ENCODE measurements around the gene MCM3AP.

- TF ChIP-seq CTCF (IDR thresholded peaks at IDR 0.05; ENCODE audit: low read depth, low read length, missing input control) (no peak), RAD21 (IDR thresholded peaks at IDR 0.05) (no peak), TAF1 (conservative IDR thresholded peaks at IDR 0.05) (no peak), EGR1 (IDR thresholded peaks at IDR 0.05; ENCODE audit: low read depth in 2 of 2) (no peak), NR2F2 (IDR thresholded peaks at IDR 0.05) (no peak), YY1 (IDR thresholded peaks at IDR 0.05) (no peak), MAX (IDR thresholded peaks at IDR 0.05) (no peak), JUND (IDR thresholded peaks at IDR 0.05) (no peak), FOXA1 (IDR thresholded peaks at IDR 0.05) (no peak), SP1 (IDR thresholded peaks at IDR 0.05) (no peak), GABPA (IDR thresholded peaks at IDR 0.05 in 1 of 2, conservative IDR thresholded peaks at IDR 0.05 in 1 of 2) (no peak)
- TF ChIP-seq, protein P1, sequence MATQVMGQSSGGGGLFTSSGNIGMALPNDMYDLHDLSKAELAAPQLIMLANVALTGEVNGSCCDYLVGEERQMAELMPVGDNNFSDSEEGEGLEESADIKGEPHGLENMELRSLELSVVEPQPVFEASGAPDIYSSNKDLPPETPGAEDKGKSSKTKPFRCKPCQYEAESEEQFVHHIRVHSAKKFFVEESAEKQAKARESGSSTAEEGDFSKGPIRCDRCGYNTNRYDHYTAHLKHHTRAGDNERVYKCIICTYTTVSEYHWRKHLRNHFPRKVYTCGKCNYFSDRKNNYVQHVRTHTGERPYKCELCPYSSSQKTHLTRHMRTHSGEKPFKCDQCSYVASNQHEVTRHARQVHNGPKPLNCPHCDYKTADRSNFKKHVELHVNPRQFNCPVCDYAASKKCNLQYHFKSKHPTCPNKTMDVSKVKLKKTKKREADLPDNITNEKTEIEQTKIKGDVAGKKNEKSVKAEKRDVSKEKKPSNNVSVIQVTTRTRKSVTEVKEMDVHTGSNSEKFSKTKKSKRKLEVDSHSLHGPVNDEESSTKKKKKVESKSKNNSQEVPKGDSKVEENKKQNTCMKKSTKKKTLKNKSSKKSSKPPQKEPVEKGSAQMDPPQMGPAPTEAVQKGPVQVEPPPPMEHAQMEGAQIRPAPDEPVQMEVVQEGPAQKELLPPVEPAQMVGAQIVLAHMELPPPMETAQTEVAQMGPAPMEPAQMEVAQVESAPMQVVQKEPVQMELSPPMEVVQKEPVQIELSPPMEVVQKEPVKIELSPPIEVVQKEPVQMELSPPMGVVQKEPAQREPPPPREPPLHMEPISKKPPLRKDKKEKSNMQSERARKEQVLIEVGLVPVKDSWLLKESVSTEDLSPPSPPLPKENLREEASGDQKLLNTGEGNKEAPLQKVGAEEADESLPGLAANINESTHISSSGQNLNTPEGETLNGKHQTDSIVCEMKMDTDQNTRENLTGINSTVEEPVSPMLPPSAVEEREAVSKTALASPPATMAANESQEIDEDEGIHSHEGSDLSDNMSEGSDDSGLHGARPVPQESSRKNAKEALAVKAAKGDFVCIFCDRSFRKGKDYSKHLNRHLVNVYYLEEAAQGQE (IDR thresholded peaks at IDR 0.05) = no peak
These were observed 74.9 kb downstream of the MCM3AP start for GRCh38 chr21:46210378-46211136.

Data from liver (tissue), 3 donors.